Posterior vena cava (tissue), 2 donors: ENCODE measurements around the gene CGB3. TPM values are rescaled to one million over a fixed set of nuclear protein-coding genes. Genes with fewer than 3 reads are reported as not detected.
"Not testable (repeated sequence)": the region's sequence is repeated elsewhere in the genome, so short reads cannot be mapped to it uniquely, and the experiment has no call there.

Experiments
- DNase-seq: peaks from one replicate; pipeline ENCODE4 v3.0.0-alpha.2; 2020; ENCODE audit warnings: low spot score
- intact Hi-C, 2 donors: fragments of 100-400 bp; cut with DNase I; formaldehyde crosslinking; loops; one replicate each; pipeline versions ENCODE4 v1.14.1 to v1.14.2; 2022 to 2023
- total RNA-seq, 2 donors: library from RNA; stranded (reverse); fragmentation: NEBNext Ultra II Directional; extraction: Animal tissue kit (Norgen Biotek cat#: 25700); gene quantifications; one replicate each; pipeline ENCODE4 v1.2.1, GENCODE V29; 2021
- donor health status: DM: yes; HTN: yes; CAD: no.
- donor health status: DM: yes; HTN: yes; CAD: no.

The CGB3 gene
- total RNA-seq, 2 donors from 2014 or later = not detected

- DNase-seq, intact Hi-C loops: not testable (repeated sequence)
Observed at GRCh38 chr19:49018388-49019241, 5.5 kb downstream of the CGB3 start.

- no peak for DNase-seq
- intact Hi-C loops = no loop called here
Observed at GRCh38 chr19:49017666-49018351, 6.3 kb downstream of the CGB3 start.

- intact Hi-C loops = no loop called here
- no peak for DNase-seq
Observed at GRCh38 chr19:49017041-49017665, 7.0 kb downstream of the CGB3 start, which contains the start of gene LHB. Gene LHB (minus strand): TSS chr19:49017091. CDS start chr19:49017081, 10 bp downstream.

- DNase-seq = no peak
- intact Hi-C loops = no loop called here
Observed at GRCh38 chr19:49016067-49016839, 7.9 kb downstream of the CGB3 start.

- DNase-seq = no peak
- intact Hi-C loops = no loop called here
Observed at GRCh38 chr19:49014870-49015255, 9.3 kb downstream of the CGB3 start.

- DNase-seq = no peak
- intact Hi-C loops = no loop called here
Observed at GRCh38 chr19:49014123-49014869, 9.8 kb downstream of the CGB3 start.

- intact Hi-C loops = no loop called here
- no peak for DNase-seq
Observed at GRCh38 chr19:49011194-49011593, 12.9 kb downstream of the CGB3 start.

- intact Hi-C loops = no loop called here
- DNase-seq = no peak
Observed at GRCh38 chr19:49010453-49010852, 13.7 kb downstream of the CGB3 start.

- no peak for DNase-seq
- intact Hi-C loops = no loop called here
Observed at GRCh38 chr19:49009828-49010227, 14.3 kb downstream of the CGB3 start.

- intact Hi-C loops = no loop called here
Observed at GRCh38 chr19:49006905-49007304, 17.2 kb downstream of the CGB3 start.

GRCh38 chr19:49004964-49005614 lies 19.0 kb downstream of the CGB3 start:
- DNase-seq = no peak
- intact Hi-C loops = no loop called here

More at GRCh38 chr19:49006905-49007304, 17.2 kb downstream of the CGB3 start:
- DNase-seq = no peak

- no peak for DNase-seq
- intact Hi-C loops = no loop called here
Observed at GRCh38 chr19:49004133-49004532, 20.0 kb downstream of the CGB3 start.

GRCh38 chr19:48999481-49000325 lies 24.4 kb downstream of the CGB3 start:
- no peak for DNase-seq
- intact Hi-C loops = no loop called here

- DNase-seq = no peak
- intact Hi-C loops = no loop called here
Observed at GRCh38 chr19:48997972-48998371, 26.2 kb downstream of the CGB3 start.

GRCh38 chr19:48994035-48994386 lies 30.1 kb downstream of the CGB3 start:
- DNase-seq = no peak
- intact Hi-C loops = no loop called here

- DNase-seq = peak; percentile 100
- intact Hi-C loops = no loop called here
Observed at GRCh38 chr19:48993175-48994034, 30.7 kb downstream of the CGB3 start, which contains the start of the genes GYS1 and RUVBL2. Gene GYS1 (minus strand): TSS chr19:48993309. CDS start chr19:48993112, 197 bp downstream. Gene RUVBL2 (plus strand): TSS chr19:48993887. CDS start chr19:48993912, 25 bp downstream.
